ENCODE data around the gene SORCS2.

The SORCS2 gene

DNA sequence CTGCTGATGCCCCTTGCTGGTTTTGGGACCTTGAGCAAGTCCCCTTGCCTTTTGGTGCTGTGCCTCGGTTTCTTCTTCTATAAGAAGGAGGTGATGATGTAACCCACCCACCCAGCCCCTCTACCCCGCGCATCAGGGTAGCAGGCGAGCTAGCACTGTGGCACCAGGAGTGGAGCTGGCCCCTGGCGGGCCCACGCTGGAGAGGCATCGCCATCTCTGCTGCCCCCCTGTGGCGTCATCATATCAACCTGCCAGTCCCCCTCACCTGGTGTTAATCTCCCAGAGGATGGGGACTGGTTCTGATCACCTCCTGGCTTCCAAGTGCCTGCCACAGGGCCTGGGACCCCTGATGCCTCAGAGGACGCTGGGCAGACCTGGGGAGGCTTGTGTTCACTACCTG lies 6.3 kb upstream of the SORCS2 start:
- DNase-seq (ENCODE audit: low read depth in 2 of 2): no peak

DNA sequence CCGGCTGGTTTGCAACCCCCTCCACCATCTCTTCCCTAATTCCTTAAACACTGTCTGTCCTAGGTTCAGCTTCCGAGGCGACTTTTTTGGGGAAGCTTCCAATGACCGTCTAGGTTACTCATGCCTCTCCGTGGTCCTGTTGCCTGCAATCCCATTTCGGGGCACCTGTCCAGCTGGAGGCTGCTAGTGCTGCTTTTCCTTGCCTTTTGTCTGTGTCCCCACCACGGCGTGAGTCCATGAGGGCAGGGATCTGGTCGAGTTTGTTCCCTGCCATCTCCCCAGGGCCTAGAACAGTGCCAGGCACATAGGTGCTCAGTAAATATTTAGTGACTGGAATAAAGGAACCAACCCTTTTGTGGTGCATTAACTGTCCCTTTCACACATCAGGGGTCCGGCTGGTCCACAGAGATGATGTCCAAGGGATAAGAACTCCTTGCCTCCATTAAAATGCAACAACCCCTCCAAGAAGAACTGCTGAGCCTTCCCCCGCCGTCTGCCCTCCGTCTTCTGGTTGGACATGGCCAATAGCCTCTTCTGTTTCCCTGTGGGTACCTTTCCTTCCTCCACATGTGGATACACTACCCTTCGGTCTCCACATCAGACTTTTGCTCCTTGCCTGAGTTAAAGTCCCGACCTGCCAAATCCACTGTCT lies 5.7 kb upstream of the SORCS2 start:
- DNase-seq (ENCODE audit: low read depth in 2 of 2): no peak

DNA sequence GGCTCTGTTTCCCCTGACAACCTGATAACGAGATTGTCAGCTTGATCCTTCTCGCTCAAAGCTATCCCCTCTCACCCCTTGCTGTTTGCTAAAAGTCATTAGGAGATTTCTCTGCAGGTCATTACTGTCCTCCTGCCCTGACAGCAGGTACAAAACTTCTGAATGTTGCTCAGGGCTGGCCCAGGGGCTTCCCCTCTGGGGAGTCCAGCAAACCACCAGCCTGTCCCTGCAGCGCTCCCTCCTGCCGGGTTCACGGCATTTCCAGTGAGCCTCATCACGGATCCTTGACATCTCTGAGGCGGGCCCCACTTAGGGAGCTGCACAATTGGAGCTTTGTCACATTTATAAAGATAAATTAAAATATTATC lies 5.2 kb upstream of the SORCS2 start:
- DNase-seq (ENCODE audit: low read depth in 2 of 2): no peak

DNA sequence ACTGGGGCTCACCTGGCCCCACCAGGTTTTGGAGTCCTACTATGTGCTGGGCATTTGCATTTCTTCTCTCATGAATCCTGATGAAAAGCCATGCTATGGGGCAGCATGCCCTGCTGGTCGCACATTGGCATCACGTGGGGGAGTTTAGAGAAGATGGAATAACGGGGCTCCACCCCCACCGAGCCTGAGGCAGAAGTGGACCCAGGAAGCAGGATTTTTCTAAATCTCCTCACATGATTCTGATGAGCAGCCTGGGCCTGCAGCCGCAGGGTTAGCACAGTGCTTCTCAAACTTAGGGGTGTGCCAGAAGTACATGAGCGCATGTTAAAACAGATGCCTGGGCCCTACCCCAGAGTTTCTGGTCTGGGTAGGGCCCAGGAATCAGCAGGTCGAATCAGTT lies 4.6 kb upstream of the SORCS2 start:
- DNase-seq (ENCODE audit: low read depth in 2 of 2): no peak

DNA sequence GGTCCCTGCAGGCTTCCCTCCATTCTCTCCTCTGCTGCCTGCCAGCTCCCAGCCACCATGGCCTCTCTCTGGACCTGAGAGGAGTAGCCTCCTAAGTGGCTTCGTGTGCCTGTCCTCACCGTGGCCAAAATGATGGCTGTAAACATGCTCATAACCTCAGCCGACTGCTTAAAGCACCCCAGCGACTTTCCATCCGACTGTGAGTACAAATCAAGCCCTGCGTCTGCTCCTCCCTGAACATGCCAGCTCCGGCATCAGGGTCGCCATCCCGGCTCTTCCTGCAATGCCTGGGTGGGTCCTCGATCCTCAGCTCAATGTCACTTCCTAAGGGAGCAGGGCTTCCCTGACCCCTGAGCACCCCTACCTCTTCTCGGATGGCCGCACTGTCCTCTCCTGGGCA lies 3.3 kb upstream of the SORCS2 start:
- DNase-seq (ENCODE audit: low read depth in 2 of 2): no peak

DNA sequence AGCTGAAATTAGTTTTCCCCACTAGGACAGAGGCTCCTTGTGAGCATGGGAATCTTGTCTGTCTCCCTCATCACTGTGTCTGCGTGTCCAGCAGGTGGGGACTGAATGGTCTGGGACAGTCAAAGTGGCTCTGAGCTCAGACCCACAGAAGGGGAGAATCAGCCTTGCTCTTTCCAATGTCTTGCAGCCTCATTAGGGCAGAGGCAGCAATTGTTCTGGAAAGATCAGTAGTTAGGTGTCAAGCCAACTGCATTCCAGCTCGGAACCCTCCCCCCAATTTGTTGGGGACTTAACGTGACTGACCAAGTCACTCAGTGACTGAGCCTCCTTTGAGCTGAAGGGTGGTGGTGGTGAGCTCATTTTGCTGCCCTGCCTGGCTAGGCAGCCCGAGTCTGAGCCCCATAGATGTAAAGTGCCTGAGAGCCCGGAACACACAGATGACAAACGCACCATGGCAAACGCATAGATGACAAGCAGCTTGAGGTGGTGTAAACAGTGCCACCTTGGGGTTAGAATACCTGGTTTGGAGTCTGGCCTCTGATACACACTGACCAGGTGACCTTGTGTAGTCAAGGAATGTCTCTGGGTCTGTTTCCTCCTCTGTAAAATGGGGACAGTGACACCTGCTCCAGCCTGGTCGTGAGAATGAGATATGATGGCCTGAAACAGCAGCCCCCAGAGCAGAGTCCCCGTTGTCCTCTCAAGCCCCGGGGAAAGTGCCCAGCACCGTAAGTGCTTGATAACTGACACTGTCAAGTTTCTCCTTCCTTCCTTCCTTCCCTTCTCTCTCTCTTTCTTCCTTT lies 2.7 kb upstream of the SORCS2 start:
- no peak for DNase-seq (ENCODE audit: low read depth in 2 of 2)

DNA sequence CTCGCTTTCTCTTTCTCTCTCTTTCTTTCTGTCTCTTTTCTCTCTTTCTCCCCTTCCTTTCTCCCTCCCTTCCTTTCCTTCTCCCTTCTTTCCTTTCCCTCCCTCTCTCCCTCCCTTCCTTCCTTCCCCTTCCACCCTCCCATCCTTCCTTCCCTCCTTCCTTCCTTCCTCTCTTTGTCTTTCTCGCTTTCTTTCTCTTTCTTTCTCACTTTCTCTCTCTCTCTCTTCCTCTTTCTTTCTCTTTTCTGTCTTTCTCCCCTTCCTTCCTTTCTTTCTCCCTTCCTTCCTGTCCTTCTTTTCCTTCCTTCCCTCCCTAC lies 2.1 kb upstream of the SORCS2 start:
- no peak for DNase-seq (ENCODE audit: low read depth in 2 of 2)

DNA sequence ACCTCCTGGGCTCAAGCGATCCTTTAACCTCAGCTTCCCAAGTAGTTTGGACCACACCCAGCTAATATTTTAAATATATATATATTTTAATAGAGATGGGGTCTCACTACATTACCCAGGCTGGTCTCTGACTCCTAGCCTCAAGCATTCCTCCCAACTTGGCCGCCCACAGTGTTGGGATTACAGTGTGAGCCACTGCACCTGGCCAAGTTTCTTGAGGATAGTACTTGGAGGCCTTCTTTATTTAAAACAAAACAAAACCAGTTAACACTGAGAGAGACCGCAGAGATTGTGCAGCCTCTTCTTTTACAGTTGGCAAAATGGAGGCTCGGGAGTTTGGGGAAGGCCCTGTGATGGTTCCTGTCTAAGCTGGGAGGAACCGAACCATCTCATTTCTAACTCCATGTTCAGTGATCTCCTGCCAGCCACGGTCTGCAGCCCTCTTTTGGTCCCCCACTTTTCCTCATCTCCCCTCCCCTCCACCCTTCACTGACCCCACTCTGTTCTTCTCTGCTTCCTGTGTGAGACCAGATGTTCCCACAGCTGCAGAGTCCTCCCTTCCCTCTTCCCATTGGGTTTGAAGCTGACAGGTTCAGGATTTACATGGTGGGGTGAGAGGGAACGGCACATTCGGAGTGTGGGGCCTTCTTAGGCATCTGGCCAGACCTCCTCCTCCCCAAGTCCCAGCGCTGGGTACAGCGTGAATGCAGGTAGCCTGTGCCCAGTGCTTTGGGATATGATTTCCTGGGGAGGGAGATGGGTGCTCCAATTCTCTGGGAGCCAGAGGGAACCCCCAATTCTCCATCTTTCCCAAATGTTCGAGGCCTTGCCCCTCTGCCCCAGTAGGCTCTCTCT lies 1.4 kb upstream of the SORCS2 start:
- no peak for DNase-seq (ENCODE audit: low read depth in 2 of 2)

DNA sequence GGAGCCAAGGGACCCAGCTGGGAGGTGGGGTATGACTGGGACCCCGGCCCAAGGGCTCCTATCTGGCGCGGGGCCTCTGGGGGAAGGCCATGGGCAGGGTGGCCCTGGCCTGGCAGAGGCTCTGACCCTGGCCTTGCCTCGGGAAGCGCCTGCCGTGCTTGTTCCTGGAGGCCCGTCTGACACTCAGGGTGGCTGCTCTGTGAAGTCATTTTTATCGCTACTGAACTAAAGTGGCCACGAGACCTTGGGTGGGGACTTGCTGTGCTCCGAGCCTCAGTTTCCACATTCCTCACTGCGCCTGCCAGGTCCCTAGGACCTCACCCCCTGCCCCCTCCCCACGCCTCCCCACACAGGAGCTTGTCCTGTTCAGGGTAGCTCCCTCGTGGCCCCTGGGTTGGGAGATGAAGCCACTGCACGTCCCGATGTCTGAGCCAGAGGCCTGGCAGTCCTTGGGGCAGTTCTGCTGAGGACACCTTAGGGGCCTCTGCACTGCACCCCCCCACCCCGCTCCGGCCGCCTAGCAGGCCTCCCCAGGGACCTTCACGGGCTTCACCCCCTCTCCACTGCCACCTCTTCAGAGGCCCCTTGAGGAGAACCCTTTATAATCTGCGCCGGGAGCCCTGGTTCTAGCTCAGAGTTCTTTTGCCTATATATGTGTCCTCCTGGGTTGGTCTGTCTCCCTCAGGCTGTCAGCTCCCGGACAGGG lies 639 bp upstream of the SORCS2 start:
- DNase-seq (ENCODE audit: low read depth in 2 of 2): no peak

DNA sequence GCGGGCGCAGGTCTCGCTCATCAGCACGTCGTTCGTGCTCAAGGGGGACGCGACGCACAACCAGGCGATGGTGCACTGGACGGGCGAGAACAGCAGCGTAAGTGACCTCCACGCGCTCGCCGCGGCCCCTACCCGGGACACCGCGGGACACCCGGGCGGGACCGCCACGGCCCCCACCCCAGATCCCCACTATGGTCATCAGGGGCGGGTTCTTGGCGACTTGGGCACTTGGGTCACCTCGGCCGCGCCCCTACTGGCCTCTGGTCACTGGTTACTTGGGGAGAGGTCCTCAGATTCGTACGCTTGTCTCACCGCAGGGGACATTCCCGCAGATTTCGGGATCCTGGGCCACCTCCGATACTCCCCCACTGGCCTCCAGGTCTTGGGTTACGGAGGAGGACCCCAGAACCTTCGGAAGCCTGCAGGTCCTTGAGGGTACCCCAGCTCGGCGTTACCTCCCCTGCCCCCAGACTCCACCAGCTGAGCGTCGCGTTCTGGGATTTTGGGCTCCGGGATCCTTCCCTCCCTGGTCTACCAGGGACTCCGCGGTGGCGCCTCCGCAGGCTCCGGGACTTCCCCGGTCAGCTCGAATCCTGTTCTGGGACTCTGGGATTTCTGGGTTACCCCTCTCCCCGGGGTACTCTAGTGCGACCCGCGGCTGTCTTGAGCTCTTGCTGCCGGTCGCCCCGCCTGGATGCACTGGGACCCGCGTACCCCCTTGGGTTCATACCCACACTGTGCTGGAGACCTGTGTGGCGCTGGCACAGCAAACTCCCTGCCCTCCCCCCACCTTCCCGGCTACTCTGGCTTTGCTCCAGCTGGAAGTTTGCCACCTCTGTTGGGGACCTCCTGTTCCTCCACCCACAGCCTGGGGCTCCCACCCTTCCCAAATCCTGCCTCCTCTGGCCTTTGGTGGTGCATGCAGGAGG lies 956 bp downstream of the SORCS2 start:
- DNase-seq (ENCODE audit: low read depth in 2 of 2): no peak

DNA sequence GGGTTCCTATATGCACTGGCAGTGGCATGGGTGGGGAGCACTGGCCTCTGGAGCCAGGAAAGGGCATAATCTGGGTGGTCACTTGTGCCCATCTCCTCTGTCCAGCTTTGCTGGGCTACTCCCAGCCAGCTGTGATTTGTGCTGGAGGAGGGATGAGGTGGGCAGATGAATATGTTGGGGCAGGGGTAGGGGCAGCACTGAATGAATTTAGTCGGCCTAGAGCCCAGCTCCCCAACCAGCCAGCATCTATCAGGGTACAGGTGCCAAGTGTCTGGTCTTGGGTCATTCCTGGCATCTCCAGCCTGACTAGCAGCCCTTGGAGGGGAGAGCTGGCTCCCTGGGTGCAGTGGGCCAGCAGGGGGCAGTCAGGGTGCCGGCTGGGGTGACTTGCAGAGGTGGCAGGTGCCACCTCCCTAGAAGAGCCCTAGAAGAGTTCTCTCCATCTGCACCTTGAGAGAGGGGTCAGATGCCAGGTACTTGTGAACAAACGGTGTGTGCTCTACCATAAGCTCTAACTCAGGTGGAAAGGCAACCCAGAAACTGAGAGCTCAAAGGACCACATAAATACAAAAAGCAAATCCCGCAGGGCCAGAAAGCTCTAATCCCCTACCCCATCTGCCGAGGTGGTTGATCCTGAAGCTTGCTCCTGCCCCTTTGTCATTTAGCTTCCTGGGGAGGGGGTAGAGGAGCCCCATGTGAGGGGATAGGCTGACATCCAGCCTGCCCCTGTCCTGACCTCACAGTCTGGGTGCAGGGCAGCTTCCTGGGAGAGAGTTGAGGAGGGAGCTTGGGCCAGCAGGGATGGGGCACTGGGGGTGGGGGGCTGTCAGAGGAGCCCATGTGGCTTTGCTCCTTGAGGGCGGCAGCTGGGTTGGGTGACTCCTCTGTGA lies 2.2 kb downstream of the SORCS2 start:
- no peak for DNase-seq (ENCODE audit: low read depth in 2 of 2)

DNA sequence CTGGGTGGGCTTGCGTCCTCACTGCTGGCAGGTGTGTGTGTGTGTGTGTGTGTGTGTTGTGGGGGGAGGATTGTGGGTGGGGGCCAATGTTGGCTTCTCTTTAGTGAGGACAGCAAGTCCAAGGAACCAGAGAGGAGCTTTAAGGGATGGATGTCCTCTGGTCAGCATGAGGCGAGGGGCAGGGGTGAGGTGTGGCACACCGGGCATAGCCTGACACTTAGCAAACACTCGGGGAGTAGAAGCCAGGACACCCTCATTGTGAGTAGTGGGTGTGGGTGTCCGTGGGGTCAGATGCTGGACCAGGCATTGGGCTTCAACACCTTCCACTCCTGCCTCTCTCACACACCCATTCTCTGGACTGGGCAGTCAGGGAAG lies 2.8 kb downstream of the SORCS2 start:
- no peak for DNase-seq (ENCODE audit: low read depth in 2 of 2)

DNA sequence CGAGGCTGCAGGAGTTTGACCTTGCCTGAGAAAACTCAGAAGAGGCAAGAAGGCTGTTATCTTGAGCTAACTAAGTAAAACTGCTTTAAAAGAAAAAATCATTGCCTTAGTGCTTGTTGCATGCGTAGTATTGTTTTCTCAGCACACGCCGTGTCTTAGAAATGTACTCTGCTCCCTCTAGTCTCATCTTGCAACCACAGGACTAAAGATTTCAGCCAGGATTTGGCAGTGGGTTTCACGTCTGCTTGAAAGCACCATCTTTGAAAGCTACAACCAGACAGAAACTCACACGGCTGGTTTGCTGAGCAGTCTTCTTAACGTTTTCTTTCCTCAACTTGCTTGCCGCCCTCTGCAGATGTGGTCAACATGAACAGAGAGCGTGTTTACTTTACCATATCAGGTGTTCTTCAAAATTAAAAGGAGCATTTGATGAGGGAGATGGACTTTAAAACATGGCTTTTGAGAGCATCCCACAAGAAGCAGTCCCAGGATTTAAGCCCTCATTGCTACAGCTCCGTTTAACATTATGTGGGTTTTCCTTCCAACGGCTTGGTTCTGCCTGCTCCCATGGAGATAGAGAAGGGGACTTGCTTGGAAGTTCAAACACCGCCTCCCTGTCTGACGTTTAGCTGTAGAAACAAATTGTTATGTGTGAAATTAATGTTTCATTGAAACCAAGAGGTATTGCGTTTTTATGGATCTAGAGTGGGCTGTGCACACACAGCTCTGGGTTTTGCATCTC lies 3.4 kb downstream of the SORCS2 start:
- DNase-seq (ENCODE audit: low read depth in 2 of 2): no peak

DNA sequence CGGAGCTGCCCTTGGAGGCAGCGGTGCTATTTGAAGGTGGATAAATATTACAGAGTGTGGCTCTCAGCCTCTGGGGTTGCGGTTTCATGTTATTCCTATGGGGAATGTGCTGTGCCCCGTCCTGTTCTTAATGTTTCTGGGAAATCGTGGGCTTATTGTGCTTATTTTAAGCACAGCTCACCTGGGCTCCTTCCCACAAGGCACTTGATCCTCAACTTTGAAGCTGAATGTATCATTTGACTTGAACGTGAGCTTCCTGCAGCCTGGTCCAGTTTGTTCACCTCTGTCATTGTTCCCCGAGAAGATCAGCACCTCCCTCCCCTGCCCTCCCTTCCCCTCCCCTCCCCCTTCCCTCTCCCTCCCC lies 3.9 kb downstream of the SORCS2 start:
- no peak for DNase-seq (ENCODE audit: low read depth in 2 of 2)

DNA sequence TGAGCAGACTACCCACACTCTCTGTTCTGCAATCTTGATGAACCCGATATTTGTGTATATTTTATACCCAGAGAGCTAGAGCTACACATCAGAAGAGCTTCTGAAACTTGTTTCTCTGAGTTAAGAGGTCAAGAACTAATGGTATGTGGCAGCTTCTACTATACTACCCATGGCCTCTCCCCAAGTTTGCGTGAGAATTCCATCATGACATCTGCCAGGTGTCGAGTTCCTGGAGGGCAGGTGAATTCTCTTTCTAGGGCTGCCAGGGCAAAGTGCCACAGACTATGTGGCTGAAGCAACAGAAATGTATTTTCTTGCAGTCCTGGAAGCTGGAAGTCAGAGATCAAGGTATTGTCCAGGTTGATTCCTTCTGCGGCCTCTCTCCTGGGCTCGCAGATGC lies 4.4 kb downstream of the SORCS2 start:
- no peak for DNase-seq (ENCODE audit: low read depth in 2 of 2)

DNA sequence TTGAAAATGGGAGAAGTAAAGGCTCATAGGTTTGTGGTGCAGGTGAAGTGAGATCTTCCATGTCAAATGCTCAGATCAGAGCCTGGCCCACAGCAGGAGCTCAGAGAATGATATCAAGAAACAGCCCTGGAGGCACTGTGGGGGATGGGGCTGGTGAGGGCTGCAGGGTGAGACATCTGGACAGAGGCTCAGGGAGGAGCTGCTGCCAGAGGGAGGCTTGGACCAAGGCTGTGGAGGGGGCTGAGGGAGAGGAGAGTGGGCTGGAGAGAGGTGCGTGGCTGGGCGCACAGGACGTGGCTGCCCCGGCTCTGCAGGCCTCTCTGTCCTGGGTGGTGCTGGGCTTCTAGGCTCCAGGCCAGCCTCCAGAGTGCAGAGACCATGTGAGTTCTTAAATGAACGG lies 5.6 kb downstream of the SORCS2 start:
- DNase-seq (ENCODE audit: low read depth in 2 of 2): no peak

DNA sequence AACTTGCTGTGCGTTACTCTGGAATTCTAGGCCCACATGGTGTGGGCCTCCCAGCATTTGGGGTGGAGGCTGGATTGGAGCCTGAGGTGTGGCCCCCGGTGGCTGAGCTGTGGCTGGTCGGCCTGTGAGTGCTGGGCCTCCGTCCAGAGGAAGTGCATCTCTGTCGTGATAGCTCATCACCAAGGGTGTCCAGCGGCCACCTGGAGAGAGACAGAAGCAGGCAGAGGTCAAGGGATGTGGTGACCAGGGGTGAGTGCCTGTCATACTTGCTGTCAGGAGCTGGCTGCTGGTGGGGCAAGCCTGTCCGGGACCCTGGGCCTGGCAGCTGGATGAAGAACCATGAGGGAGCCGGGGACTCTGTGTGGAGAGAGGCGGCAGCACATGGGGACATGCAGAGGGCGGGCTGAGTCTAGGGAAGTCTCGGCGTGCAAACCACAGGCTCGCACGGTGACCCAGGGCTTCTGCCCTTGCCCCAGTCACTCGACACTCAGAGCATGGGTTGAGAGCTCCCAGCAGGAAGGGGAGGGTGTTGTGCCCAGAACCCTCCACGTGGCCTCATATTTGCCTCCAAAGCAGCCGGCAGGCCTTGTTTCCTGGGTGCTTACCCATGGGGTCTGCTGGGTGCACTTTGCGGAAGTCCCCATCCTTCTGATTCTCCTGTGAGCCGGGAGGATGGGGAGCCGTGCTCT lies 6.2 kb downstream of the SORCS2 start:
- DNase-seq (ENCODE audit: low read depth in 2 of 2): no peak

DNA sequence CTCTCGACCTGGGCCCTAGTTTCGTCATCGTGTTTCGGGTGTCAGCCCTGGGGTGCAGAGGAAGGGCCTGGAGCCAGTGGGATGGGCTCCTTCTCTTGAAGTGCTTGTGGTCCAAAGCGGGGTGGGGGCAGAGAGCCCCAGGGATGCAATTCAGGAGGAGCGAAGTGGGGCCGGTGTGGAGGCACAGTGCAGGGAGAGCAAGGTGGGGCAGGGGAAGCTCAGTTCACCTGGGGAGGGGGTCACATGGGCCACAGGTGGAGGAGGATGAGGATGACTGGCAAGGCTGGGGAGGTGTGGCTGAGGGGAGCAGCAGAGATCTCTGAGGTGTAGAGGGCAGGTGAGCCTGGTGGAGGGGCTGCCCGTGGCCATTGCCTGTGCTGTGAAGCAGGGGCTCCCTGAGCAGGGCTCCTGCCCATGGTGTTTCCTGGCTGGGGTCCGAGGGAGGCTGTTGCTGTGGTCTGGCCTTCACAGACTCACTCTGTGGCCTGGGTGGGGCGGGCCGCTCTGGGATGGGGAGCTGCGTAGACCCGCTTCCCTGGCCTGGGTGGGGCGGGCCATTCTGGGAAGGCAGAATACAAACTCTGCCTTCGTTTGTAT lies 6.9 kb downstream of the SORCS2 start:
- no peak for DNase-seq (ENCODE audit: low read depth in 2 of 2)
